Endothelial cell of umbilical vein (primary cell): ENCODE measurements around the gene NRARP.

ENCODE experiments used
- CTCF ChIP-seq, 2 donors: IDR thresholded peaks; 1 replicate in 1 of 2; 2 replicates in 1 of 2; pipeline ENCODE4 v1.5.1; 2011; ENCODE audit warnings: low read length in 2 of 2, mild to moderate bottlenecking in 2 of 2, moderate library complexity in 2 of 2, control low read depth in 1 of 2, inconsistent platforms in 1 of 2, low read depth in 1 of 2; ENCODE audit not compliant: insufficient read depth in 1 of 2; ENCODE audit errors: extremely low read depth in 1 of 2
- EZH2 ChIP-seq: IDR thresholded peaks from 2 replicates; pipeline ENCODE4 v1.6.1; 2012; ENCODE audit warnings: borderline replicate concordance, low read depth, mild to moderate bottlenecking, moderate library complexity, low read length, inconsistent platforms; ENCODE audit not compliant: severe bottlenecking
- GATA2 ChIP-seq: IDR thresholded peaks from 2 replicates; pipeline ENCODE4 v1.7.0; 2011; ENCODE audit warnings: low read depth, mild to moderate bottlenecking, moderate library complexity, mixed read lengths, low read length; ENCODE audit not compliant: insufficient read length, insufficient read depth
- JUN ChIP-seq: IDR thresholded peaks from 2 replicates; pipeline ENCODE4 v1.6.1; 2011; ENCODE audit warnings: borderline replicate concordance, low read depth; ENCODE audit not compliant: insufficient read length, insufficient read depth
- MAX ChIP-seq: IDR thresholded peaks from 2 replicates; pipeline ENCODE4 v1.6.1; 2011; ENCODE audit not compliant: insufficient read depth, insufficient read length
- MYC ChIP-seq: IDR thresholded peaks from one replicate; pipeline ENCODE4 v1.6.1; 2011; ENCODE audit warnings: mild to moderate bottlenecking, low read depth, low read length
- POLR2A ChIP-seq: IDR thresholded peaks from 2 replicates; pipeline ENCODE4 v1.6.1; 2012; ENCODE audit warnings: low read depth, mild to moderate bottlenecking, control low read depth, low read length
- POLR2AphosphoS5 ChIP-seq: IDR thresholded peaks from 2 replicates; pipeline ENCODE4 v1.6.1; 2012; ENCODE audit warnings: low read depth, mild to moderate bottlenecking, control low read depth, low read length, moderate library complexity; ENCODE audit not compliant: insufficient read depth

- no peak for TF ChIP-seq CTCF (IDR thresholded peaks at IDR 0.05; ENCODE audit: extremely low read depth in 1 of 2, insufficient read depth in 1 of 2, low read depth in 1 of 2, low read length in 2 of 2)
- no peak for TF ChIP-seq POLR2A
- TF ChIP-seq POLR2AphosphoS5 = no peak
- TF ChIP-seq EZH2 = no peak
- no peak for TF ChIP-seq MAX
- TF ChIP-seq GATA2 = no peak
- no peak for TF ChIP-seq JUN
- TF ChIP-seq MYC = no peak
These were observed 50.9 kb downstream of the NRARP start, which contains the start of gene STPG3 for GRCh38 chr9:137251194-137251461.
